AG08396 (cell line): Measurements from ENCODE around the gene KRT86.
"Not testable (repeated sequence)": the region's sequence is repeated elsewhere in the genome, so short reads cannot be mapped to it uniquely, and the experiment has no call there.

Source experiments
- DNase-seq: peaks from one replicate; pipeline ENCODE4 v3.0.0; 2012; ENCODE audit warnings: low spot score, mixed read lengths

Gene KRT86

GRCh38 chr12:52252175-52252615 is 22.2 kb upstream of the KRT86 start:
- DNase-seq, result not testable (repeated sequence)

- DNase-seq, result no peak
Measured at GRCh38 chr12:52252728-52253343, 21.6 kb upstream of the KRT86 start.

- DNase-seq, result no peak
Measured at GRCh38 chr12:52253391-52254179, 20.9 kb upstream of the KRT86 start.

- DNase-seq, result no peak
Measured at GRCh38 chr12:52254180-52254964, 20.1 kb upstream of the KRT86 start.

GRCh38 chr12:52254965-52255751 is 19.3 kb upstream of the KRT86 start:
- DNase-seq, result no peak

- no peak for DNase-seq
Measured at GRCh38 chr12:52255926-52256583, 18.4 kb upstream of the KRT86 start.

- no peak for DNase-seq
Measured at GRCh38 chr12:52256584-52256935, 17.9 kb upstream of the KRT86 start.

- no peak for DNase-seq
Measured at GRCh38 chr12:52257074-52257551, 17.3 kb upstream of the KRT86 start.

GRCh38 chr12:52257922-52258321 is 16.5 kb upstream of the KRT86 start:
- not testable (repeated sequence) for DNase-seq

- peak; percentile 68 for DNase-seq
Measured at GRCh38 chr12:52258335-52258901, 16.0 kb upstream of the KRT86 start.

GRCh38 chr12:52259657-52260243 is 14.7 kb upstream of the KRT86 start:
- no peak for DNase-seq

GRCh38 chr12:52260361-52261207 is 13.9 kb upstream of the KRT86 start:
- no peak for DNase-seq

- no peak for DNase-seq
Measured at GRCh38 chr12:52261208-52261484, 13.3 kb upstream of the KRT86 start.

- DNase-seq, result no peak
Measured at GRCh38 chr12:52262286-52262685, 12.2 kb upstream of the KRT86 start.

GRCh38 chr12:52263761-52264434 is 10.5 kb upstream of the KRT86 start:
- no peak for DNase-seq

GRCh38 chr12:52264435-52264825 is 10.0 kb upstream of the KRT86 start:
- no peak for DNase-seq

- no peak for DNase-seq
Measured at GRCh38 chr12:52266514-52266913, 7.9 kb upstream of the KRT86 start.

GRCh38 chr12:52267266-52267665 is 7.2 kb upstream of the KRT86 start:
- DNase-seq, result no peak

GRCh38 chr12:52267699-52268098 is 6.7 kb upstream of the KRT86 start:
- DNase-seq, result no peak
